Sigmoid colon (tissue), 7 donors: ENCODE results near the gene TNFAIP8L3. TPM values are rescaled to one million over a fixed set of nuclear protein-coding genes. Genes with fewer than 3 reads are reported as not detected.

Experiments
- DNase-seq: peaks from one replicate; pipeline ENCODE4 v3.0.0-alpha.2; 2019
- H3K27ac ChIP-seq, 4 donors: fragments of 200-600 bp; sonication (generic); one replicate each; pipeline ENCODE4 v1.5.1; 2016 to 2019; ENCODE audit warnings: mild to moderate bottlenecking in 1 of 4
- H3K27me3 ChIP-seq, 3 donors: fragments of 200-600 bp; sonication (generic); one replicate each; pipeline ENCODE4 v1.5.1; 2019; ENCODE audit warnings: mild to moderate bottlenecking in 1 of 3
- H3K36me3 ChIP-seq, 4 donors: fragments of 200-600 bp; sonication (generic); one replicate each; pipeline ENCODE4 v1.5.1; 2016 to 2019
- H3K4me1 ChIP-seq, 4 donors: fragments of 200-600 bp; sonication (generic); one replicate each; pipeline ENCODE4 v1.5.1; 2017 to 2019
- H3K4me3 ChIP-seq, 4 donors: fragments of 200-600 bp; sonication (generic); one replicate each; pipeline ENCODE4 v1.5.1; 2017 to 2019; ENCODE audit warnings: mild to moderate bottlenecking in 2 of 4, moderate library complexity in 1 of 4
- H3K9me3 ChIP-seq, 4 donors: fragments of 200-600 bp in 3 of 4; sonication (generic) in 3 of 4; one replicate each; pipeline versions ENCODE4 v1.5.1 to v1.6.1; 2013 to 2019
- EP300 ChIP-seq, 4 donors: sonication (generic); formaldehyde crosslinking; IDR thresholded peaks; one replicate each; pipeline ENCODE4 v1.6.1; 2017; ENCODE audit warnings: antibody characterized with exemption in 4 of 4
- POLR2A ChIP-seq, 2 donors: fragments of 450-650 bp; IDR thresholded peaks; one replicate each; pipeline ENCODE4 v1.6.1; 2016; ENCODE audit warnings: antibody characterized with exemption in 2 of 2, mild to moderate bottlenecking in 2 of 2, moderate library complexity in 2 of 2
- POLR2AphosphoS5 ChIP-seq, 4 donors: sonication (generic); formaldehyde crosslinking; IDR thresholded peaks; one replicate each; pipeline ENCODE4 v1.6.1; 2017; ENCODE audit warnings: antibody characterized with exemption in 4 of 4
- WGBS, 2 donors: extraction: QIAGEN DNeasy Blood & Tissue Kit; methylation state at CpG; one replicate each; pipeline ENCODE4 v1.1.7; 2013; 5-methylcytosine and 5-hydroxymethylcytosine counted together
- intact Hi-C: fragments of 100-400 bp; cut with DNase I; formaldehyde crosslinking; loops from one replicate; pipeline ENCODE4 v1.15.1; 2023
- polyA plus RNA-seq, 3 donors: library from polyadenylated mRNA; stranded (reverse); fragments of 200-250 nt; gene quantifications; one replicate each; pipeline ENCODE4 v1.2.3, GENCODE V29; 2013
- total RNA-seq, 4 donors: library from RNA; depleted of rRNA; stranded (reverse); fragments of >200 nt; gene quantifications; one replicate each; pipeline ENCODE4 v1.1.0, GENCODE V29; 2016
- TF ChIP-seq, protein P1 (sequence below), 4 experiments: fragments of 450-650 bp in 3 of 4; fragments of 200-600 bp in 1 of 4; IDR thresholded peaks; one replicate each; pipeline ENCODE4 v1.5.1; 2016 to 2019; ENCODE audit warnings: antibody characterized with exemption in 4 of 4, mild to moderate bottlenecking in 3 of 4, moderate library complexity in 2 of 4
- donor health status: healthy with polysubstance abuse.
- donor health status: Bipolar disorder and iron deficiency.
- donor health status: healthy.

Gene TNFAIP8L3
- total and polyA plus RNA-seq, 7 donors: 6.1 to 13.5 (median 9.2) TPM

DNA sequence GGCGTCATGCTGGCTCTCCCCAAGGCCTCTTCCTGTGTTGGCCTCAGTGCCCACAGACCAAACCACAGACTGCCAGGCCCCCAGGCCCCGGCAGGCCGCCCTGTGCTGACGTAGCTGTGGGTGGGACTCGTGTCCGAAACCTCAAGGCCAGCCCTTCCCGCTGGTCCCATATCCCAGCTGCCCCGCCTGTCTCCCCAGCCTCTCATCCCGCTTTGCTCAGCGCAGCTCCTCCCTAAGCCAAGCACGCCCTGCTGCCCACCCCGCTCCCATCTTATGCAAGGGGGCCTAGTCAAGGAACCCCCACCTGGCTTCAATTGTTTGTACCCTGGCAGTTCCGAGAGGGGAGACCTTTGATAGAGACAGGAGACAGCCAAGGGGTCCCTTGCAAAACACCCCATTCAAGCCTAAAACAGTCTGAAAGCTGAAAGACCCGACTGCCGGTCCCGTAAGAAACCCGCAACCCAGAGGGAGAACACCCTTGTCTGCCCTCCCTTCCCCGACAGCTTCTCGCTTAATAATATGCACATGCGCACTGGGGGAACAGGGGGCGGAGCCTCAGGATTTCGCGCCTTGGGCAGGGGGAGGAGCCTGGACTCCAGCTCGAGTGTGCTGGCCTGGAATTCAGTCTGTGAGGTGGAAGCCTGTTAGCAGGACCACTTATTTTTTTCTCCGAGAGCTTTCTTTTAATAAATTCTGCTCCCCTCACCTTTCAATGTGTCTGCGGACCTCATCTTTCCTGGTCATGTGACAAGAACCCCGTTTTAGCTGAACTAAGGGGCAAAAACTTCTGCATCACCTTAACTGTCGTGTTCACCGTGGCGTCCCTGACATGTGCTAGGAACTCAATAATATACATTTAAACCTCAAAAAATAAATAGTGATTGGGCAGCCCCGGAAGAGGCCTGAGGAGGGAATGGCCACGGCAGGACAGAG, 17.2 kb downstream of the TNFAIP8L3 start:
- Histone ChIP-seq H3K27me3 (no peaks in the 10 kb centered on the region), H3K36me3 (no peaks in the 10 kb centered on the region), H3K4me3 (peak overlapping the region in 3 of 4 donors; percentile 15 to 39 (median 32)), H3K27ac (peak overlapping the region; percentile 11 to 73 (median 62)), H3K4me1 (peaks cover 0 to 41% (median 24%) of the 10 kb centered on the region in 4 donors), H3K9me3 (no peaks in the 10 kb centered on the region)
- DNase-seq: peak; percentile 84
- TF ChIP-seq POLR2AphosphoS5 (IDR thresholded peaks at IDR 0.05) (peak in 1 of 4 donors; percentile 57), EP300 (IDR thresholded peaks at IDR 0.05) (no peak)
- intact Hi-C loops: no loop called here
- WGBS, 2 donors: 50 to 75% methylated on average over 32 of the region's 32 CpGs

DNA sequence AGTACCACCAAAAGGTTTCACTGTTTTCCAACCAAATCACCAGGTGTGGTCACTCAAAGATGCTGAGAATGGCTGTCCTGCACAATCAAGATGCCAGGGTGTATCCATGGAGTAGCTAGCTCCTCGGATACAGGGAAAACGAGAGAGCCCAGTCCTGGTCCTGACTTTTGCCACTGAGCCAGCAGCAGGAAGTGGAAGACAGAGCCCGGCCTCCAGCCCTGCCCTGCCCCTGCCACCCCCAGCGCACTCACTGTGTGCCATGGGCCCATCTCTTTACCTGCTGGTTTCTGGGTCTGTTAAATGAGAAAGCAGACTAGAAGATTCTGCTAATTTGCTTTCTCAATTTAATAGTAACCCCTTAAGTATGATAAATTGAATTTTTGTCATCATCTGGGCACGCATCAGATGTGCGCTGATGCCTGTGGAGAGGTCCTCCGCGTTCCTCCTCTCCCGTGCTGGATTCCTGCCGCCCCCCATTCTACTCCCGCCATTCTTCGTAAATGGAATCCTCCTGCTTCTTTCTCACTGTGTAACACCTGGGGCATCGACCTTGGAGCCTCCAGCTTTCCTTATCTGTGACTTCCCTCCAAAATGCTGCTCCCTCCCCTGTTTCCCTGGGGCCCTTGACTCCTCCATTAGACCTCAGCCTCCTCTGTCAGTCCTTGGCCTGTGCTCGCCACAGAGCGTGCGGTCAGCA, 18.0 kb downstream of the TNFAIP8L3 start:
- no peak for TF ChIP-seq EP300 (IDR thresholded peaks at IDR 0.05)
- TF ChIP-seq POLR2A (IDR thresholded peaks at IDR 0.05): no peak
- TF ChIP-seq POLR2AphosphoS5 (IDR thresholded peaks at IDR 0.05): no peak
- TF ChIP-seq, protein P1, sequence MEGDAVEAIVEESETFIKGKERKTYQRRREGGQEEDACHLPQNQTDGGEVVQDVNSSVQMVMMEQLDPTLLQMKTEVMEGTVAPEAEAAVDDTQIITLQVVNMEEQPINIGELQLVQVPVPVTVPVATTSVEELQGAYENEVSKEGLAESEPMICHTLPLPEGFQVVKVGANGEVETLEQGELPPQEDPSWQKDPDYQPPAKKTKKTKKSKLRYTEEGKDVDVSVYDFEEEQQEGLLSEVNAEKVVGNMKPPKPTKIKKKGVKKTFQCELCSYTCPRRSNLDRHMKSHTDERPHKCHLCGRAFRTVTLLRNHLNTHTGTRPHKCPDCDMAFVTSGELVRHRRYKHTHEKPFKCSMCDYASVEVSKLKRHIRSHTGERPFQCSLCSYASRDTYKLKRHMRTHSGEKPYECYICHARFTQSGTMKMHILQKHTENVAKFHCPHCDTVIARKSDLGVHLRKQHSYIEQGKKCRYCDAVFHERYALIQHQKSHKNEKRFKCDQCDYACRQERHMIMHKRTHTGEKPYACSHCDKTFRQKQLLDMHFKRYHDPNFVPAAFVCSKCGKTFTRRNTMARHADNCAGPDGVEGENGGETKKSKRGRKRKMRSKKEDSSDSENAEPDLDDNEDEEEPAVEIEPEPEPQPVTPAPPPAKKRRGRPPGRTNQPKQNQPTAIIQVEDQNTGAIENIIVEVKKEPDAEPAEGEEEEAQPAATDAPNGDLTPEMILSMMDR (IDR thresholded peaks at IDR 0.05): no peak
- Histone ChIP-seq H3K36me3 (no peaks in the 10 kb centered on the region), H3K9me3 (no peaks in the 10 kb centered on the region), H3K27ac (peak overlapping the region; percentile 19 to 73 (median 62)), H3K4me1 (peaks cover 0 to 41% (median 24%) of the 10 kb centered on the region in 4 donors), H3K4me3 (peak overlapping the region in 1 of 4 donors; percentile 39), H3K27me3 (no peaks in the 10 kb centered on the region)
- WGBS, 2 donors: 84 to 90% methylated on average over 16 of the region's 16 CpGs
- intact Hi-C loops: no loop called here
- no peak for DNase-seq

DNA sequence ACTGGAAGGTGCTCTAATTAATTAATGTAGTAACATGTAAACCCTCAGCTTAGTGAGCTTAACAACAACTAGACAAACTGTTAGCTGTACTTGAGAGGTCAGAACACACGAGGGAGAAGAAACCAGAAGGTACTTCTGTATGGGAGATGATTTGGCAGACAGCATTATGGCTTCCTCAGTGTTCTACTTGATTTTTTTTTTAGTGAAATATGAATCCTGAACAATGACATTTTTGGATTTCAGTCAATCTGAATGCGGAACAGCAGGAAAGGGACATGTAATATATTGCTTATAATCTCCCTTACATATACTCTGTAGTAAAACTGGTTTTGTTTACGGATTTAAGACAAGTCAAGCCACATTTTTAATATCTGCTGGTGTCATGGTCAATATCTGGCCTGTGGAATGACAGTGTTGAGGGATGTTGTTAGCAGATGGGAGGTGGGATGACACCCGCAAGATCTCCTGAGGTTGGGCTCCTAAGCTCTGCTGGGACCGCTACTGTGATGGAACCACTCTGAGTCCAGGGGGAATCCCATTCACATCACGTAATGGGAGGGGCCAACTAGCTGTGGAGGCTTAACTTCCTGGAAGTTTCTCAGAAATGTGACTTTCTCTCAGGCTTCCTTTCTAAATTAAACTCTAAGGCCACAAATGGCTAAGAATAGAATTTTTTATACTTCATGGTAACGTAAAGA, 18.7 kb downstream of the TNFAIP8L3 start:
- H3K27ac ChIP-seq: peak overlapping the region; percentile 19 to 73 (median 62)
- H3K36me3 ChIP-seq: no peaks in the 10 kb centered on the region
- 68 to 83% methylated on average over 7 of the region's 7 CpGs for WGBS, 2 donors
- H3K9me3 ChIP-seq: no peaks in the 10 kb centered on the region
- intact Hi-C loops: no loop called here
- H3K4me1 ChIP-seq: peaks cover 0 to 41% (median 24%) of the 10 kb centered on the region in 4 donors
- H3K27me3 ChIP-seq: no peaks in the 10 kb centered on the region
- TF ChIP-seq POLR2AphosphoS5 (IDR thresholded peaks at IDR 0.05): peak in 1 of 4 donors; percentile 9
- no peak for TF ChIP-seq EP300 (IDR thresholded peaks at IDR 0.05)
- H3K4me3 ChIP-seq: no peak overlapping the region
- DNase-seq: no peak

DNA sequence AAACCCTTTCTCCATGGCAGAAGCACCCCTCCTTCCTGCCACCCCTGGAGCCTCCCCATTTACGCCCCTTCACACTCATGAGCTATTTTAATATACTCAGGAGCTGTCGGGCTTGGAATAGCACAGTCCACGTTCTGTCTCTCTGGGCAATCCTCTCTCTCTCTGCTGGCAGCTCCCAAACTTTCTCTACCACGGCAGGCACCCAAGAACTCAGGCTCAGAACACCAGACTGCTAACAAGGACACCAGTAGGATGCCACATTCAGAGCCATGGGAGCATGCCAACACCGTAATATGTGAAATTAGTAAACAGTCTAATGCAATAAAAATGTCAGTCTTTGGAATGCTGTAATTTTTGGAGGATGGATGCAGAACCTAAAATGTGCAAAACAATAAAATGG, 19.3 kb downstream of the TNFAIP8L3 start:
- Histone ChIP-seq H3K9me3 (no peaks in the 10 kb centered on the region), H3K27me3 (no peaks in the 10 kb centered on the region), H3K36me3 (no peaks in the 10 kb centered on the region), H3K4me1 (peaks cover 0 to 41% (median 24%) of the 10 kb centered on the region in 4 donors), H3K4me3 (no peak overlapping the region), H3K27ac (peak overlapping the region; percentile 19 to 73 (median 62))
- TF ChIP-seq POLR2AphosphoS5 (IDR thresholded peaks at IDR 0.05) (peak; percentile 52 to 79 (median 65)), POLR2A (IDR thresholded peaks at IDR 0.05) (no peak)
- 79 to 84% methylated on average over 5 of the region's 5 CpGs for WGBS, 2 donors
- DNase-seq: peak; percentile 87
- intact Hi-C loops: no loop called here

DNA sequence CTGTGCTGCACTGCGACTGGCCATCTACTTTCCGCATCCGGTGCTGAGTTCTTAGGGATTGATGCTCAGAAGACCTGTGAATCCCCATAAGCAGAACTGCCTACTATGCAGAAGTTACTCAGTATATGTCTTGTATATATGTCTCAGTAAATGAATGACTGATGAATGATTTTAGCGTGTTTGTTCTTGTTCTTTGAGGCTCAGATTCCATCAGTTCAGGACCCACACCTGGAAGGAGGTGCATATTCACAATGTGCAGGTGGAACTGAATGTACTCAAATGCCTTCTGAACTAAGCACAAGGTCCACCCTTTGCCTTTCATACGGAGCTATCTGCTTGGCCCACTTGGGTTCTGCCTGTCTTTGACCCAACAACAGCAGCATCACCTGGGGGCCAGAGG, 19.8 kb downstream of the TNFAIP8L3 start:
- WGBS, 2 donors: 95 to 96% methylated on average over 5 of the region's 5 CpGs
- no peak for DNase-seq
- no peak overlapping the region for H3K4me3 ChIP-seq
- no peaks in the 10 kb centered on the region for H3K9me3 ChIP-seq
- intact Hi-C loops: no loop called here
- H3K27me3 ChIP-seq: no peaks in the 10 kb centered on the region
- H3K4me1 ChIP-seq: peaks cover 0 to 41% (median 24%) of the 10 kb centered on the region in 4 donors
- TF ChIP-seq, protein P1 (IDR thresholded peaks at IDR 0.05): no peak
- no peak for TF ChIP-seq POLR2A (IDR thresholded peaks at IDR 0.05)
- no peak for TF ChIP-seq POLR2AphosphoS5 (IDR thresholded peaks at IDR 0.05)
- TF ChIP-seq EP300 (IDR thresholded peaks at IDR 0.05): no peak
- peak overlapping the region; percentile 19 to 73 (median 62) for H3K27ac ChIP-seq
- H3K36me3 ChIP-seq: no peaks in the 10 kb centered on the region
